Neuronal stem cell (in vitro differentiated cells): ENCODE data around the gene HOXC11.

Experiments used
- DNase-seq: peaks from one replicate; pipeline ENCODE4 v3.0.0-alpha.2; 2013; ENCODE audit warnings: low spot score
- H2AFZ ChIP-seq: one replicate; pipeline ENCODE4 v1.6.1; 2013; ENCODE audit warnings: mild to moderate bottlenecking, low read length, inconsistent platforms
- H2AK5ac ChIP-seq: 2 replicates; pipeline ENCODE4 v1.6.1; 2013; ENCODE audit warnings: low read depth, mild to moderate bottlenecking, inconsistent platforms, low read length, moderate library complexity, mixed read lengths
- H2BK120ac ChIP-seq: 2 replicates; pipeline ENCODE4 v1.6.1; 2013; ENCODE audit warnings: low read depth, mild to moderate bottlenecking, inconsistent platforms, low read length, moderate library complexity, mixed read lengths
- H2BK12ac ChIP-seq: one replicate; pipeline ENCODE4 v1.6.1; 2013; ENCODE audit warnings: low read length, inconsistent platforms
- H2BK15ac ChIP-seq: 2 replicates; pipeline ENCODE4 v1.6.1; 2013; ENCODE audit warnings: mild to moderate bottlenecking, low read length, inconsistent platforms, mixed read lengths
- H2BK5ac ChIP-seq: one replicate; pipeline ENCODE4 v1.6.1; 2013; ENCODE audit warnings: inconsistent platforms, mild to moderate bottlenecking, low read length, moderate library complexity
- H3K14ac ChIP-seq: one replicate; pipeline ENCODE4 v1.6.1; 2013; ENCODE audit warnings: low read length, inconsistent platforms
- H3K18ac ChIP-seq: 2 replicates; pipeline ENCODE4 v1.6.1; 2013; ENCODE audit warnings: low read length, inconsistent platforms
- H3K23ac ChIP-seq: 2 replicates; pipeline ENCODE4 v1.6.1; 2013; ENCODE audit warnings: low read depth, mild to moderate bottlenecking, mixed read lengths, low read length, inconsistent platforms; ENCODE audit not compliant: poor library complexity
- H3K27ac ChIP-seq: replicated peaks from 3 replicates; pipeline ENCODE4 v1.5.1; 2013; ENCODE audit warnings: low read length, inconsistent platforms
- H3K27me3 ChIP-seq, 3 experiments: 2 replicates each; pipeline ENCODE4 v1.6.1; 2013; ENCODE audit warnings: low read length in 3 of 3, mild to moderate bottlenecking in 2 of 3, inconsistent platforms in 1 of 3, low read depth in 1 of 3, mixed read lengths in 1 of 3, moderate library complexity in 1 of 3; ENCODE audit not compliant: control insufficient read depth in 3 of 3, insufficient read depth in 3 of 3
- H3K36me3 ChIP-seq, 2 donors: replicated peaks in 1 of 2; 2 replicates each; pipeline ENCODE4 v1.6.1; 2013; ENCODE audit warnings: low read length in 2 of 2; ENCODE audit not compliant: control insufficient read depth in 2 of 2, insufficient read depth in 2 of 2
- H3K4ac ChIP-seq: 2 replicates; pipeline ENCODE4 v1.6.1; 2013; ENCODE audit warnings: inconsistent platforms, mild to moderate bottlenecking, low read length, moderate library complexity
- H3K4me1 ChIP-seq, 2 donors: 1 replicate in 1 of 2; 2 replicates in 1 of 2; pipeline ENCODE4 v1.6.1; 2013; ENCODE audit warnings: low read length in 2 of 2, low read depth in 1 of 2; ENCODE audit not compliant: control insufficient read depth in 2 of 2, insufficient read depth in 1 of 2
- H3K4me2 ChIP-seq: one replicate; pipeline ENCODE4 v1.6.1; 2013; ENCODE audit warnings: mild to moderate bottlenecking, low read length, inconsistent platforms; ENCODE audit not compliant: insufficient read depth, poor library complexity, severe bottlenecking
- H3K4me3 ChIP-seq, 2 donors: 2 replicates each; pipeline ENCODE4 v1.5.1; 2013; ENCODE audit warnings: low read length in 2 of 2, mild to moderate bottlenecking in 2 of 2, inconsistent platforms in 1 of 2, moderate library complexity in 1 of 2
- H3K79me1 ChIP-seq: one replicate; pipeline ENCODE4 v1.6.1; 2013; ENCODE audit warnings: low read depth, mild to moderate bottlenecking, inconsistent platforms, low read length, moderate library complexity
- H3K9ac ChIP-seq: one replicate; pipeline ENCODE4 v1.6.1; 2013; ENCODE audit warnings: mild to moderate bottlenecking, low read depth, low read length, inconsistent platforms; ENCODE audit not compliant: poor library complexity
- H3K9me3 ChIP-seq, 2 donors: replicated peaks in 1 of 2; 2 replicates each; pipeline versions ENCODE3 to v1.6.1; 2013; ENCODE audit warnings: low read length in 2 of 2, mild to moderate bottlenecking in 2 of 2, inconsistent platforms in 1 of 2, low read depth in 1 of 2, mixed read lengths in 1 of 2, moderate library complexity in 1 of 2; ENCODE audit not compliant: control insufficient read depth in 2 of 2, insufficient read depth in 1 of 2
- H4K8ac ChIP-seq: one replicate; pipeline ENCODE4 v1.6.1; 2013; ENCODE audit warnings: low read depth, mild to moderate bottlenecking, inconsistent platforms, low read length, moderate library complexity
- H4K91ac ChIP-seq: one replicate; pipeline ENCODE4 v1.6.1; 2013; ENCODE audit warnings: low read length, low read depth, mild to moderate bottlenecking, inconsistent platforms; ENCODE audit not compliant: poor library complexity
- WGBS, 2 donors: extraction: QIAGEN DNeasy Blood & Tissue Kit; methylation state at CpG; one replicate each; pipeline ENCODE4 v1.1.7; 2013; ENCODE audit warnings: missing lambda C conversion rate in 2 of 2, mixed read lengths in 1 of 2; ENCODE audit not compliant: insufficient read length in 2 of 2, insufficient replicate concordance in 1 of 2; ENCODE audit errors: extremely low coverage in 2 of 2; 5-methylcytosine and 5-hydroxymethylcytosine counted together

Gene HOXC11

DNA sequence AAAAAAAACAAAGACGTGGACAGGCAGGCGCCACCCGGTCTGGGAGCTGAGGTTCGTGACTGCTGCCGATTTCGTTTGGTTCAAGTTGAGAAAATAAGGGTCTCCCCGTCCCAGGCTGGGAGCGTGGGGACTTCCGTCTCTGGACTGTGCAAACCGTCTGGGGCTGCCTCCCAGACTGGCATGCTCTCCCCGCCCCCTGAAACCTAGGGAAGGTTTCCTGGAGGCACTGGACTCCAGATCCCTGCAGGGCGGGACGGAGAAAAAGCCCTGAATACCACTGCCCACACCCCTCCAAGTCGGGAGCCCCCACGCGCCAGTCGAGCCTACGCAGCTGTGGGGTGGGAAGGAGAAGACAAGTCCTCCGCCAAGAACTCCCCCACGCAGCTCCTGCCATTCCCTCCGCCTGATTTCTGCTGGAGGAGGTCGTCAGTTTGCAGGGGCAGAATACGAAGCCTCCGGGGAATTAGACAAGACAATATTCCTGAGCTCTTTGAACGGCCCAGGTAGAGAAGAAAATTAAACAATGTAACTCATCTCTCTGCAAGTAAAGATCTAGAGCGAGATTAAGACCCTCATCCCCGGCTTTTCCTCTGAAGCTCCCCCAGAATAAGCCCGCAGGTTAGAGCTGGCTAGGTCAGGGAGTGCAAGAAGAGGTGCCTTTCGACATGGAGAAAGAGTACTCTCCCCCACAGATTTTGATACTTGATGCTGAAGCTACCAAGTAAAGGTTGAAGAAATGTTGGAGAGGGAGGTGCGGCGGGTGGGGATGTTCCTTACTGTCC is 44.7 kb upstream of the HOXC11 start:
- no peak overlapping the region for H2AK5ac ChIP-seq
- H3K9me3 ChIP-seq = peaks cover 0 to 7% of the 10 kb centered on the region in 2 donors
- no peak overlapping the region for H2AFZ ChIP-seq
- H2BK15ac ChIP-seq = no peak overlapping the region
- H2BK5ac ChIP-seq = no peak overlapping the region
- H3K27ac ChIP-seq = no peak overlapping the region
- H3K4ac ChIP-seq = no peak overlapping the region
- H3K23ac ChIP-seq = no peak overlapping the region
- no peak overlapping the region for H4K91ac ChIP-seq
- H3K18ac ChIP-seq = no peak overlapping the region
- H3K79me1 ChIP-seq = no peaks in the 10 kb centered on the region
- H3K4me3 ChIP-seq = no peak overlapping the region
- H3K14ac ChIP-seq = no peak overlapping the region
- DNase-seq = no peak
- H3K4me1 ChIP-seq = no peaks in the 10 kb centered on the region
- no peak overlapping the region for H3K4me2 ChIP-seq
- peaks cover 33 to 100% (median 95%) of the 10 kb centered on the region in 3 experiments for H3K27me3 ChIP-seq
- no peak overlapping the region for H2BK120ac ChIP-seq
- H2BK12ac ChIP-seq = no peak overlapping the region
- no peak overlapping the region for H3K9ac ChIP-seq
- H4K8ac ChIP-seq = no peak overlapping the region
- no CpG with 5 or more reads among the region's 31 CpGs for WGBS, 2 donors
- no peaks in the 10 kb centered on the region for H3K36me3 ChIP-seq

- no peaks in the 10 kb centered on the region for H3K4me1 ChIP-seq
- no peak overlapping the region for H3K4me2 ChIP-seq
- H3K27ac ChIP-seq = no peak overlapping the region
- no peak overlapping the region for H3K14ac ChIP-seq
- no peak overlapping the region for H2BK12ac ChIP-seq
- H3K9ac ChIP-seq = no peak overlapping the region
- no peak overlapping the region for H3K23ac ChIP-seq
- H2AK5ac ChIP-seq = no peak overlapping the region
- H3K18ac ChIP-seq = no peak overlapping the region
- H2BK5ac ChIP-seq = no peak overlapping the region
- H2BK15ac ChIP-seq = no peak overlapping the region
- no peak overlapping the region for H3K4ac ChIP-seq
- peaks cover 43 to 100% (median 96%) of the 10 kb centered on the region in 3 experiments for H3K27me3 ChIP-seq
- H4K8ac ChIP-seq = no peak overlapping the region
- H4K91ac ChIP-seq = no peak overlapping the region
- no peak overlapping the region for H2AFZ ChIP-seq
- WGBS, 2 donors = no CpG with 5 or more reads among the region's 4 CpGs
- H3K4me3 ChIP-seq = no peak overlapping the region
- H3K9me3 ChIP-seq = peaks cover 0 to 7% of the 10 kb centered on the region in 2 donors
- no peak overlapping the region for H2BK120ac ChIP-seq
- no peaks in the 10 kb centered on the region for H3K79me1 ChIP-seq
- no peak for DNase-seq
- no peaks in the 10 kb centered on the region for H3K36me3 ChIP-seq
These were observed 43.4 kb upstream of the HOXC11 start for GRCh38 chr12:53929527-53929926.

DNA sequence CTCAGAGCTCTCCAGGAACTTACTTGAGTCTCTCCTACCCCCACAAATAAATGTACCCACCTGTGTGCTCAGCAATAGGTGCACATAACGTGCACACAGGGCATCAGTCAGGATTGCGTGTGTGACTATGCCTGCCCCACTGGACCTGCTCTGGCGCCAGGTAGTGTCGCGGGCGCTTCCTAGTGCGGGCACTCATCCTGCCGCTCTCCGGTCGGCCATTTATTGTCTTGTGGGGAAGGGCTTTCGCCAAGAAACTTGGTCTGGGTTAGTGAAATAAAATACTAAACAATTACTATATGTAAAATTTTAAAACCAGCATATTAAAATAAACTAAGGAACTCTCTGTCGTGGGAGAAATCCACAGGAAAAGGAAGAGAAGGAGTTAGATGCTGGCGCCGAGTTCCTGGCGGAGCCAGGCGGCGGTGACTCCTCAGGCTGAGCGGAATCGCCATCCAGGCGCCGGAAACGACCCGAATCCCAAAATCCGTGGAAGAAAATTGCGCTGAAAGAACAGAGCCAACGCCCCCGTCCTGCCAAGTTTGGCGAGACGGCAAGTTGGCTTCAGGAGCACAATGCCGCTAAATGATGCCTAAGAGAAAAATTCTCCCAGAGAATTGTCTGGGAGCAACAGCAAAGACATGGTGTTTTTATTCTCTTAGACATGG is 42.2 kb upstream of the HOXC11 start:
- Histone ChIP-seq H3K27me3 (peaks cover 52 to 100% (median 97%) of the 10 kb centered on the region in 3 experiments), H3K4me2 (no peak overlapping the region), H3K14ac (no peak overlapping the region), H2BK120ac (no peak overlapping the region), H3K9me3 (peaks cover 0 to 7% of the 10 kb centered on the region in 2 donors), H2BK15ac (no peak overlapping the region), H3K27ac (no peak overlapping the region), H2BK12ac (no peak overlapping the region), H2BK5ac (no peak overlapping the region), H3K79me1 (no peaks in the 10 kb centered on the region), H2AFZ (no peak overlapping the region), H3K36me3 (no peaks in the 10 kb centered on the region), H3K4me1 (no peaks in the 10 kb centered on the region), H3K9ac (no peak overlapping the region), H3K4ac (no peak overlapping the region), H2AK5ac (no peak overlapping the region), H3K23ac (no peak overlapping the region), H4K91ac (no peak overlapping the region), H3K18ac (no peak overlapping the region), H4K8ac (no peak overlapping the region), H3K4me3 (no peak overlapping the region)
- no peak for DNase-seq
- no CpG with 5 or more reads among the region's 30 CpGs for WGBS, 2 donors

- no peak overlapping the region for H4K8ac ChIP-seq
- no peak overlapping the region for H2BK5ac ChIP-seq
- H4K91ac ChIP-seq = no peak overlapping the region
- H3K14ac ChIP-seq = no peak overlapping the region
- WGBS, 2 donors = no CpG with 5 or more reads among the region's 4 CpGs
- H3K9me3 ChIP-seq = peaks cover 0 to 7% of the 10 kb centered on the region in 2 donors
- no peaks in the 10 kb centered on the region for H3K4me1 ChIP-seq
- H3K9ac ChIP-seq = no peak overlapping the region
- H3K27me3 ChIP-seq = peaks cover 59 to 100% (median 97%) of the 10 kb centered on the region in 3 experiments
- no peak overlapping the region for H2BK15ac ChIP-seq
- no peak overlapping the region for H3K18ac ChIP-seq
- H3K23ac ChIP-seq = no peak overlapping the region
- H3K4me3 ChIP-seq = no peak overlapping the region
- H3K4me2 ChIP-seq = no peak overlapping the region
- no peak overlapping the region for H3K4ac ChIP-seq
- no peak overlapping the region for H2BK120ac ChIP-seq
- H2AK5ac ChIP-seq = no peak overlapping the region
- H3K27ac ChIP-seq = no peak overlapping the region
- no peak overlapping the region for H2BK12ac ChIP-seq
- DNase-seq = no peak
- no peaks in the 10 kb centered on the region for H3K36me3 ChIP-seq
- no peaks in the 10 kb centered on the region for H3K79me1 ChIP-seq
- H2AFZ ChIP-seq = no peak overlapping the region
These were observed 40.9 kb upstream of the HOXC11 start for GRCh38 chr12:53931844-53932581.
